MCF 10A (cell line): Measurements from ENCODE around the gene COG5. TPM values are rescaled to one million over a fixed set of nuclear protein-coding genes. Genes with fewer than 3 reads are reported as not detected.

ENCODE experiments used
- BruUV-seq: library from RNA; stranded (reverse); fragments of 400-500 nt; replicated peaks from 2 replicates; lab custom pipeline; 2021; lab: Mats Ljungman, UMichigan
- CTCF ChIA-PET: fragments of 300-600 bp; sonication (Branson Sonifier 250); formaldehyde crosslinking; extraction: SDS; loops from one replicate; lab custom pipeline; 2021; ENCODE audit warnings: antibody characterized with exemption, inconsistent platforms; lab: Yijun Ruan, JAX
- POLR2A ChIA-PET: fragments of 300-600, 350-650 bp; sonication (Branson Sonifier 250); formaldehyde crosslinking; extraction: SDS; loops from one replicate; lab custom pipeline; 2020; ENCODE audit warnings: antibody characterized with exemption, inconsistent platforms; lab: Yijun Ruan, JAX
- DNase-seq: peaks from one replicate; pipeline ENCODE4 v3.0.0-alpha.2; 2018; ENCODE audit not compliant: unreplicated experiment
- H3K27ac Mint-ChIP-seq: one replicate; pipeline ENCODE4 v1.8.0; 2022; ENCODE audit warnings: mild to moderate bottlenecking, low read depth, mixed read lengths; ENCODE audit not compliant: unreplicated experiment
- H3K27me3 Mint-ChIP-seq: one replicate; pipeline ENCODE4 v1.8.0; 2022; ENCODE audit warnings: mixed read lengths; ENCODE audit not compliant: insufficient read depth, unreplicated experiment
- H3K36me3 Mint-ChIP-seq: one replicate; pipeline ENCODE4 v1.8.0; 2022; ENCODE audit warnings: mild to moderate bottlenecking, moderate library complexity, mixed read lengths; ENCODE audit not compliant: insufficient read depth, unreplicated experiment
- H3K4me1 Mint-ChIP-seq: one replicate; pipeline ENCODE4 v1.8.0; 2022; ENCODE audit warnings: mixed read lengths; ENCODE audit not compliant: insufficient read depth, unreplicated experiment
- H3K4me3 Mint-ChIP-seq: one replicate; pipeline ENCODE4 v1.8.0; 2022; ENCODE audit warnings: mild to moderate bottlenecking, moderate library complexity, mixed read lengths; ENCODE audit not compliant: unreplicated experiment
- H3K9me3 Mint-ChIP-seq: one replicate; pipeline ENCODE4 v1.8.0; 2022; ENCODE audit warnings: mixed read lengths; ENCODE audit not compliant: unreplicated experiment
- CTCF ChIP-seq: fragments of 200-600 bp; IDR thresholded peaks from one replicate; pipeline ENCODE4 v1.8.0; 2022; ENCODE audit warnings: antibody characterized with exemption, mild to moderate bottlenecking; ENCODE audit not compliant: unreplicated experiment
- intact Hi-C: fragments of 100-400 bp; cut with micrococcal nuclease; formaldehyde crosslinking; loops from 2 replicates; pipeline ENCODE4 v1.14.1; 2022
- total RNA-seq: library from RNA; stranded (reverse); gene quantifications from 2 replicates; pipeline ENCODE4 v1.2.3, GENCODE V29; 2022

The COG5 gene
- total RNA-seq, 1 experiment from 2014 or later: 40.3 TPM

GRCh38 chr7:107370816-107371215 lies 192.9 kb downstream of the COG5 start:
- CTCF ChIA-PET: no interaction called here
- BruUV-seq: no TSS peak
- intact Hi-C loops: no loop called here

GRCh38 chr7:107364787-107365186 lies 198.9 kb downstream of the COG5 start:
- Mint-ChIP-seq H3K9me3 (no peaks in the 10 kb centered on the region), H3K36me3 (peaks cover 25% of the 10 kb centered on the region), H3K27ac (no peak overlapping the region), H3K27me3 (no peaks in the 10 kb centered on the region), H3K4me3 (no peak overlapping the region), H3K4me1 (no peaks in the 10 kb centered on the region)
- ChIA-PET CTCF (no interaction called here), POLR2A (no interaction called here)
- TF ChIP-seq CTCF: no peak
- intact Hi-C loops: no loop called here
- DNase-seq: no peak
- BruUV-seq: no TSS peak

More at GRCh38 chr7:107370816-107371215, 192.9 kb downstream of the COG5 start:
- H3K36me3 Mint-ChIP-seq: no peaks in the 10 kb centered on the region
- no peaks in the 10 kb centered on the region for H3K9me3 Mint-ChIP-seq
- no peak overlapping the region for H3K4me3 Mint-ChIP-seq
- POLR2A ChIA-PET: no interaction called here
- peaks cover 6% of the 10 kb centered on the region for H3K4me1 Mint-ChIP-seq
- no peak overlapping the region for H3K27ac Mint-ChIP-seq
- no peak for DNase-seq
- no peak for TF ChIP-seq CTCF
- H3K27me3 Mint-ChIP-seq: no peaks in the 10 kb centered on the region

- BruUV-seq: no TSS peak
- no peaks in the 10 kb centered on the region for H3K9me3 Mint-ChIP-seq
- H3K4me3 Mint-ChIP-seq: no peak overlapping the region
- H3K36me3 Mint-ChIP-seq: peaks cover 32% of the 10 kb centered on the region
- no peak for DNase-seq
- intact Hi-C loops: no loop called here
- no peak for TF ChIP-seq CTCF
- ChIA-PET CTCF (interaction anchor here (0.8 kb wide), 1 partner anchor 10 kb away, joined by 3 read pairs; no protein-coding TSS in a partner anchor), POLR2A (no interaction called here)
- peaks cover 6% of the 10 kb centered on the region for H3K4me1 Mint-ChIP-seq
- H3K27ac Mint-ChIP-seq: peak overlapping the region; percentile 31
- H3K27me3 Mint-ChIP-seq: no peaks in the 10 kb centered on the region
Observed at GRCh38 chr7:107359520-107360316, 204.0 kb downstream of the COG5 start.

GRCh38 chr7:107355616-107356015 lies 208.1 kb downstream of the COG5 start:
- H3K4me3 Mint-ChIP-seq: no peak overlapping the region
- H3K36me3 Mint-ChIP-seq: peaks cover 12% of the 10 kb centered on the region
- H3K9me3 Mint-ChIP-seq: no peaks in the 10 kb centered on the region
- POLR2A ChIA-PET: no interaction called here
- H3K27ac Mint-ChIP-seq: no peak overlapping the region
- intact Hi-C loops: no loop called here
- H3K27me3 Mint-ChIP-seq: no peaks in the 10 kb centered on the region
- CTCF ChIA-PET: interaction anchor here (0.7 kb wide), 2 partner anchors 14 to 753 kb away, joined by 3 to 4 read pairs; no protein-coding TSS in a partner anchor
- BruUV-seq: no TSS peak
- DNase-seq: no peak
- H3K4me1 Mint-ChIP-seq: peaks cover 6% of the 10 kb centered on the region
- TF ChIP-seq CTCF: no peak
